HG03520 (cell line): ENCODE data around the gene BBX.

ENCODE experiments used
- ATAC-seq: cut with Tn5 transposase; IDR thresholded peaks from one replicate; pipeline ENCODE4 v1.9.1; 2021; ENCODE audit warnings: mild to moderate bottlenecking, moderate library complexity; ENCODE audit not compliant: unreplicated experiment

The BBX gene

DNA sequence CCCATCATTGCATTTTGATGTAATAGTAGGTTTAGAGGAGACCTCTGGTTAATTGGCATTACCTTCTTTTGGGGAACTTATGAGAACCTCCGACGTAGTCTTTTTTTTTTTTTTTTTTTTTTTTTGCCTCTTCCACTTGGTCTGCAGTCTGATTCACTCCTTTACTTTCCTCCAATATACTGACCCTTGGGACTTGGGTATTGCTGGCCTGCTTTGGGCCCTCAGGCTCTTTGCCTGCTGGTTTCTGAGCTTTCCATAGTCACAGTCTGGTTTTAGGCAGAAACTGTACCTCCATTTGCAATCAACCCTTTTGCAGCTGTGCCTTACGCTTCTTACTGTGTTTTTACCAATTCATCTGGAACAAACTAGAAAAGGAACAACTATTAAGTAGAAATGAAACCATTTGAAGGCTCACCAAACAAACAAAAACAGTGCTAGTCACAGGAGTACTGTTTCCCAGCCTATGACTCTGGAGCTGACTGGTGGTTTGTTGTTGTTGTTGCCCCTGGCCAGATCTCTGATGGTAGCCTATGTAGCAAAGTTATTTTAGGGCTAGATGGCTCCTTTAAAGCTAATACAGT lies 272.8 kb downstream of the BBX start:
- ATAC-seq: no peak

DNA sequence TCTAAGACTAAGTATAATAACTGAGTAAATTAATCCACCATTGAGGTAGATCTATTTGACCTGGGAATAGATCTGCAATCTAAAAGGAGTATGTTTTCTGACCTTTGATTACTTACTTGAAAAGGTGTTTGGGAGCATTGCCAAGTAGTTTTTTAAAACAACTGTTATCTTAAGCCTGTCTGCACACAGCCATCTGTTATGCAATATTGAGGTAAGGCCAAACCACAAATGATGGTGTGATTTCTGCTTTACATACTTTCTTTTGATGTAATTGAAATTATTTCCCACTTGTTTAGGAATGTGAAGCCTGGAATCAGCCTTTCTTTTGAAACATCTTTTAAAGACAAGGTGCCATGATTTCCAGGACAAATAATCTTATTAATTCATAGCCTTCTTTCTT lies 274.0 kb downstream of the BBX start:
- ATAC-seq: no peak

DNA sequence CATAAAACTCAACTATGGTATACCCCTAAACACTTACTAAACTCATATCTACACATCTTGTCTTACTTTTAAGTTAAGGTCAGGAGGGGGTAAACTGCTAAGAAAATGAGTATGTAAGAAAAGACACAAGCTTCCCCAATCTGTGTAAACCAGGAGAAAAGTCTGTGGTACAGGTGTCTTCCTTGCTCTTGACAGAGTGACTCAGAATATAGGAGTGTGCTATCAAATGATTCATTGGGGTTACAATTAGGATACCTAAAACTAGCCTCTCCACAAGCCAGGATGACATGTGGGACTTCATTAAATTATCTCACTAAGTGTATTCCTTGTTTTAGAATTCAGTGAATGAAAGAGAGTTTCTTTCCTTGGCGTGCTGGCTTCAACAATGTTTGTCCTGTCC lies 274.8 kb downstream of the BBX start:
- no peak for ATAC-seq

DNA sequence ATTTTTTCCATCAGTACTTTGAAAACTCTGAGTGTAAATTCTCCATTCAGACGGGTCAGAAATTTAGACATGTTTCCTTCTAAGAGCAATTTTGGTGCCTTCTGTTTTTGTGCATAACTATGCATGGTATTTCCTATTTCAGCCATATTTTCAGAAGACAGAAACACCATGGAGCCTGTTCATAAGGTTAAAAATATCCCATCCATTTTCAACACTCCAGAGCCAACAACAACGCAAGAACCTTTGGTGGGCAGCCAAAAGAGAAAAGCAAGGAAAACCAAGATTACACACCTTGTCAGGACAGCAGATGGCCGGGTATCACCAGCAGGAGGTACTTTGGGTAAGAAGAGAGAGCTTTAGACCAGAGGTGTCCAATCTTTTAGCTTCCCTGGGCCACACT lies 275.6 kb downstream of the BBX start:
- ATAC-seq: no peak

DNA sequence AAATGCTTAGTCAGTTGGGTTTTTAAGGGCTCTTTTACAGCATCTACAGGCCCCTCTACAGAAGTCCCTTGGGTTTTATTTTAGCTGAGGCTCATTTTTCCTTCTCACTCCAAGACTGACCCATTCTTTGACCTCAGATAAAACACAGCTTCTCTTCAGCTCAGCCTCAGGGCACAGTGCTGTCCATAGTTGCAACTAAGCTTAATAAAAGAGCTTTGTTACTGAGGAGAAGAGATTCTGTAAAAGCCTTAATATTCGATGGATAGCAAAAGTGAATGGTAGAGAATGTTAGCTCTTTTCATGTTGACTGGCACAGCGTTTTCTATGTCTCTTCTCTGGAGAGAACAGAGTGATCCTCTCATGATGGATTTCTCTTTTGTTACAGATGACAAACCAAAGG lies 277.9 kb downstream of the BBX start:
- no peak for ATAC-seq

DNA sequence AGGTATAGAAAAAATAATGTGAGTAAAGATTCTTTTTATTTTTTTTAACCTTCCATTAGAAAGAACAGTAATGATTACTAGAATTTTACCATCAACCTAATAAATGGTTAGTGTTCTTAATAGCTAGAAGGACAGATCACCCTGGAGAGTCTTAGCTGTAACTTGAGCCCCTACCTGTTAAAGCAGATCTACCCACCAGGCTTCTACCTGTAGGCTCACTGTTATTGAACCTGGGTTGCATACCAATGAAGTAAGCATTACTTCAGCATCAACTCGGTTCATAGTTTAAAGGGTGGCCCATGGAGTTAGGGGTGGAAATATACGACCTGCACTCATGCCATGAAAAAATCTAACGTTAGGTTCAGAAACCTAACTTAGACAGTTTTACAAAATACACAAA lies 280.4 kb downstream of the BBX start:
- ATAC-seq: no peak

DNA sequence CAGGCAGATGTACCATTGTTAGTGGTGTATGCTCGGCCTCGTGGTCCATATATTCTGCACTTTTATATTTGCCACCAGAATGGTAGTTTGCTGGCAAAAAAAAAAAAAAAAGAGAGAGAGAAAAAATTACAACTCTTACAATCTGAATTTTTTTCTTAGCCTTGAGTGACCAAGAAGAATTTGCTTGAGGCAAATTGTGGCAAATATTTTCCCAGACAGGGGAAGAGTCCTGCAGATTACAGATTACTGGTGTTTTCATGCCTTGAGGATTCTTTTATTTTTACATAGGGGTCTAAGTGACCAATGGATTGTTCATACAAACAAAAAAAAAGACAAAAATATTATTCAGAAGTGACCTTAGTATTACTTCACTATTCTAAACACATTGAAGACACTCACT lies 283.3 kb downstream of the BBX start:
- ATAC-seq: no peak

DNA sequence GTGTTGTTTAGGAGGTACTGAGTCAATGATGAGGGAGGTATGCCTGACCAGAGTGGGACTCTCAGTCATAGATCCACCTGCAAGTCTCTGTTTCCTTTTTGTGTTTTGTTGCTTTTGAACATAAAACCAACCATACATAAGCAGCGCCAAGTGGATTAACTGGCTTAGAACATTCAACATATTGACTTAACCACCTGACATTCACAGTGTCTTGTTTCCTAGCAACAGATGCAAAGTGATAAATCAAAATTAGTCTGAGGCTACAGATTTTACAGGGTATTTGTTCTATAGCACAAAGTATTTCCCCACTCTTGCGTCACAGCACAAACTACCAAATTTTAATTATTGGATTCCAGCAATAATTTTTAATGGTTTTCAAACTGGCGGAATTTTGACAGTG lies 283.8 kb downstream of the BBX start:
- no peak for ATAC-seq

DNA sequence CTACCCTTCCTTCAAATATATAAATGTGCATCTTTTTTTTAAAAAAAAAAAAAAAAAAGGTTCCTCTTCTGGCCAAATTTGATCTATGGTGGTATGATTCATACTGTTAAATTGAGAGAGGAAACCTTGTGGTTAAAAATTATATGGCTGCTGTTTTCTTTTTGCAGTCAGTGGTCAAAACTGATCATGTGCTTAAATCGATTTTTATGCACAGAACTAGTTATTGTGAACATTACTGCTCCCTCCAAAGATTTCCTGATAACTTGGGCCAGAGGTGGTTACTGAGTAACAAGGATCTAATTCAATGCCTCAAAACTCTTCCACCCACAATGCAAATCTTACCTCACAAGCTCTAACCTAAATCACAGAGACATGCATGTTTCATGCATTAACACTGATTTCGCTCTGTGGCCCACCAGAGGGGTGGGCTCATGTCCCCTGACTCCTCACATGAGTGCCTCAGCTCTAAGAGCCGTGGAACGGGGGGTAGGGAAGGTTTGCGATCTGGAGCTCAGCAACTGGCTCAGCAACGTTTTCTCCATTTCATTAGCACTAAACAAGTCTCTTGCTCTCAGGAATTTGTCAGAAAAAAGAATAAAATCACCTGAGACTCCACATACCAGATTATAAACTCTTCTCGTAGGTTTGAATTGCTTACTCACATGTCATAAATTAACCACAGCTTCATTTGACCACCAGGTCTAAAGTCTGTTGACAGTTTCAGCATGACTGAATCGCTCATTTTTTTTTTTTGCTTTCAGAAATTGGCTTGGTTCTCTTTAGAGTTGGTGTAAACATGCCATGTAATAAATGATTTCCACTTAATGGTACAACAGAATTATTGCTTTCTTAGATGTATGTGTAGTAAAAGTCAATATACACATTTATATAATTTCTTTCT lies 287.7 kb downstream of the BBX start:
- peak; percentile 52 for ATAC-seq

DNA sequence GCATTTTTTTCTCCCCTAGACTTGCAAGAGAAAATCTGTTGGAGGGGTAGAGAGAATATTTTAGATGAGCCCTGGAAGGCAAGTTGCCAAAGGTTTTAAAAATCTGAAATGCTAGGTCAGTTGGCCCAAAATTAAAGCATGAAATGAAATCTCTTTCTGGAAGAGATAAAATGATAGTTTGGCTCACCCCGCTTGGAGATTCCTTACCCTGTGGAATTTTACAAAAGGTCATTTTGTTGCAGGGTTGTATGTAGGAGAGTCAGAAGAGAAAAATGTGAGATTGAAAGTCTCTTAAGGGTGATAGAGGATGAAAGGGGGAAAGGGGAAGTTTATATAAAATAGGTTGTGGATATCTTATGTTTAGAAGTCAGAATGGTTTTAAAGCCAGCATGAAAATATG lies 290.3 kb downstream of the BBX start:
- ATAC-seq: no peak

DNA sequence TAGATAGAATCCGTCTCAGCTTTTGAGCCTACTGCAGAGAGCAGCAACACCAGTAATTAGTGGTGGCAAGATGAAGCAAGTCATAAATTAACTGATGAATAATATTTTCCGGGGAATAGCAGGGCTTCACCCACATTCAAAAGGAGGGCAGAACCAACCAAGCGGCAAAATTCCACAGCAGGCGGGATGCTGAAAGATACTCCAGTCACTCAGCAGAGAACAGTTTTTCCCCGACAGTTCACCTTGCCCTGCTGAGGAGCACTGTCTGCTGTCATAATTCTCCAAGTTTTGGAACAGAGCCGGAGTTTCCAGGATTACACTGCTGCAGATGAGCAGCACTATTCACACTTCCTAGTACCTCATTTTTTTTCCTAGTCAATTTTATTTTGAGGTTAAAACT lies 293.3 kb downstream of the BBX start:
- ATAC-seq: no peak

DNA sequence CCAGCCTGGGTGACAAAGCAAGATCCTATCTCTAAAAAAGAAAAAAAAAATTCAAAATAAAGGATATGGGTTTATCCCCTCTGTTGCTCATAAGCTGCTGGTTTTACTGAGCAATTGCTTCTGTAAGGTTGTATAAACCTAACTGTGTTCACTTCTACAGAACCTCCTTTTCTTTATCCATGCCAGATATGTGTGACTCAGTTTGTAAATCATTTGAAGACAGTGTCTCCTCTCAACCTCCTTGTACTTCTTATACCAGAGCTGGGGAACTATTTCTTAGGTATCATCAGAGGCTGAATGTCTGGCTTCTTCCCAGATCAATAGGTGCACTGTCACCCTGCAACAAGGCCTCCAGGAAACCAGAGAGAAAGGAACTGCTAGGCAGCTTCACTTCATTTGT lies 294.3 kb downstream of the BBX start:
- no peak for ATAC-seq

DNA sequence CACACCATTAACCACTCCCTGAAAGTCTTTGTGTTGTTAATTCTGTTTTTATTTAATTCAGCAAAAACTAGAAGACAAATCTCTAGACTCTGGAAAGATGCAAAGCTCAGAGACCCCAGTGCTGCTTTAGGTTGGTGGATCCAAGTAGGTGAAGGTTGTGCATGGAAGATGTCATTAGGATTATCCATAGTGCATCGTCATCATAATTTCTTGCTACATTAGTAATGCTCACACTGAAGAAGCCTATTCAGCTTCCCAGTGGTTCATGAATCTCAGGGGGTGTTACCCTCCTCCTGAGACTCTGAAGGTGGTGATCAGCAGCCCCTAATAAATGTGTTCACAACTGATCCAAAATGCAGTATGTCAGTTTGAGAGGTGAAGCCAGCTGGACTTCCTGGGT lies 295.3 kb downstream of the BBX start:
- ATAC-seq: no peak

DNA sequence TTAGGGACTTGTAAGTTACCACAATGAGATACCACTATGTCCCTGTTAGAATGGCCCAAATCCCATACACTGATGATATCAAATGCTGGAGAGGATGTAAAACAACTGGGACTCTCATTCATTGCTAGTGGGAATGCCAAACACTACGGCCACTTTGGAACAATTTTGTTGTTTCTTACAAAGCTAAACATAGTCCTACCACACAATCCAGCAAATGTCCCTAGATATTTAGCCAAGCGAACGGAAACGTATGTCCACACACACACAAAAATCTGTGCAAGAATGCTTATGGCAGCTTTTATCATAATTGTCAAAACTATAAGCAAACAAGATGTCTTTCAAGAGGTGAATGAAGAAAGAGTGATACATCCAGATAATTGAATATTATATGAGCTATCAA lies 296.9 kb downstream of the BBX start:
- ATAC-seq: no peak

DNA sequence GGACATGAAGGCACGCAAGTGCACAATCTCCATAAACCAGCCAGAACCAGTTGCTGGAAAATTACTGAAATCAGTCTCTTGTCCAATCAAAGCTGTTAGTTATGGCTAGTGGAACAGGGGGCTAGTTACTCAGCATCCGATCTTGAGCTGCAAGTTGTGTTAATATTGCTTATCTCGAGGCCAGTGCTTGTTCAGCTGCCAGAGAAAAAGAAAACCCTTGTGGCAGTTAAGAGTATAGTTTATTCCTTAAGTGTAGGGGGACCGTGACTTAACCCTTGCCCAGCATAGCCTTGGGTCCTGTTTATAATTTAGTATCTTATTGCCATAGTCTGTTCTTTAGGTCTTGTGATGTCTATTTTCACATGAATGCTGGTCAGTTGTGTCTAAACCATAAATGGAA lies 299.5 kb downstream of the BBX start:
- ATAC-seq: no peak

DNA sequence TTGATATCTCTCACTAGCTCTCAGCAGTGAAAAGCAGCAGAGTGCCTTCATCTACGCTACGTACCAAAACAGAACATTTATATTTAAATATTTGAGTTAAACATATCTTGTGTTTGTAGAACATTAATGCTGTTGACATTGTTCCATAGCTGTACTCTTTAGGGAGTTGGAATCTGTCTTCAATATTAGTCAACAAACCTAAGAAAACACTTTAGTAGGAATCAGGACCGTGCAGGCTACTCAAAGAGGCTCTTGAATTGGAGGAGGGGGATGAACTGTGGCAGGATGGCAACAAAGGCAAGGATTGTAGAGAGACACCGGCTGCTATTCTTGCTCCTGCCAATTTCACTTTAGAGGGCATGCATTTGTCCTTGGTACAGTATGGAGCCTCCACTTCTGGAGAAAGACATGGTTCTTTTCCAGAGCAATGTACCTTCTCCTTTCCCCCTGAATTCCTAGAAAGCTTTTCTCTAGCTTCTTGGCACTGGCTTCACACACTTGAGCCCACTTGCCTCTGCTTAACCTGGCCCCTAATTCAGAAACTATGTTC lies 302.1 kb downstream of the BBX start:
- ATAC-seq: no peak

DNA sequence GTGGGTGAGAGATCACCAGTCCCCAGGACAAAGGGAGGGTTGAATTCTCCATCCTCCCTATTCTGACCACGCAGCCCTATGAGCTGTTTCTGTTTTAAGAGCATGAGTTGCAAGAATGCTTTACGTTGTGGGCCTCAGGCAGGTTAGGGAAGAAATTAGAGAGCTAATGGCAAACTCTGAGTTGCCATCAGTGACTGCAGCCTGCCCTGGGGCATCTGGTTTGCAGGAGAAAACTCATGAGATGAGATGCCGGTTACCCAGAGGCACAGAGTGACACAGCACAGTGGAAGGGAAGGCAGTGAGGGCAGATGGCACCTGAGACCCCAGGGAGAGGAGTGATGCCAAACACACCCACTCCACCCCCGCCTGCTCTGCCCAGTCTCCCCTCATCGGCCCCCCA lies 302.8 kb downstream of the BBX start:
- no peak for ATAC-seq

DNA sequence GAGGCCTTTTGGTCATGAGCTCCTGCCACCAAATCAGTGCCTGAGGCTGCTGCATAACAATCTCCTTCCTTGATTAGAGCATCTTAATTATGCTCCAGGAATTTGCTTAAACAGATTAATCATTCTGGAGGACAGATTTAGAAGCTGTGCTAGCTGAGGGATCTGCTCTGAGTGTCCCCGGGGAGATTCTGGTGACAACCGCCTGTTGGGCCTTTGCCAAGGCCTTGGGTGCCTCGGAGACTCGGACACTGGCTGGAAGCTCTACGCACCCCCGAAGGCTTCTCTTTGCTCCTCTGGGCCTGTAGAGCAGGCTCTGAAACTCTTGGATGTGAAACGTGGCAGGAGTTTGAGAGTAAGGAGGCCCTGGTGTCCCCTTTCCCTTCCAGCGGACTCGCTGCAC lies 304.0 kb downstream of the BBX start:
- no peak for ATAC-seq

DNA sequence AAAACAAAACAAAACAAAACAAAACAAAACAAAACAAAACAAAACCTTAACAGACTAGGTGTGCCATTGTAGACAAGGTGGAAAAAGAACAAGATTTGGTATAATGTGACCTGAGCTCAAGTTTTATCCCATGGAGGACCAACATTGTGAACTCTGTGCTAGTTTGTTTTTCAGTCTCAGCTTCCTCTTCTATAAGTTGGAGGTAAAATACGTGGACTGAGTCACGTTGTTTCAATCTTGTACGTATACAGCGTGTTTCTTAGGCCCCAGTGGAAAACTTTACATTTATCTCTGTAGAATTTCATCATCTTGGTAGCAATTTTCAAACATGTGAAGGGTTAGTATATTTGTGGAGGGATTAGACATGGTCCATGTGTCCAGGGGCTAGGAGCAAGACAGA lies 306.4 kb downstream of the BBX start:
- ATAC-seq: no peak

DNA sequence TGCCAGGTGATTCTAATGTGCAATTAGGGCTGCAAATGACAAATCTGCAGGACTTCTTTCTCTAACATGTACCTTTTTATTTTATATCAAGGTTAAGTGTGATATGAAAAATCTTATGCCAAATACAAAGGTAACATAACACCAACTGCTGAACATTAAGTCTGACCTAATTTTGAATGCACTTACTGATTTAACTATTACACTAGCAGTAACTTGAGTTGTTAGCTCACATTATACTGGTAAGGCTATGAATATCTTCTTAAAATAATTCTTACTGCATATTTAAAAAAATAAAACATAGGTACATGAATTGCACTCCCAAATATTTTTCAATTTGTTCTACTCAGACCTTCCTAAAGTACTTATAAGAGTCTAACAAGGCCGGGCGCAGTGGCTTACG lies 308.8 kb downstream of the BBX start:
- no peak for ATAC-seq

DNA sequence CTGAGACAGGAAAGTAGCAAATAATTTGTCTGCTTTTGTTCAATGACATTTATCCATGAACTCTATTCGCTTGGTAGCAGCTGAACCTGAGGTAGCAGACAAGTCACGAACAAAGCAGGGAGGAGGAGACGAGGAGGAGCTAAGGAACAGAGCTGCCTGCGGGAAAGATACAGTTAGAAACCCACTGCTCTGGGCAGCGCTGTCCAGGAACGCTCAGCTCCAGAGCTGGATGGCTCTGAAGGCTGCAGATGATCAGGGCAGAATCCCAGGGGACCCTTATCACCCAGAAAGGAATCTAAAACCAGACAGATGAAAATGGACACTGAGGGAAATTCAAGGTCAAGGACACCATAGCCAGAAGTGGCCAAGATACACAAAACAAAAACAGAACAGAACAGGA lies 310.3 kb downstream of the BBX start:
- ATAC-seq: no peak

DNA sequence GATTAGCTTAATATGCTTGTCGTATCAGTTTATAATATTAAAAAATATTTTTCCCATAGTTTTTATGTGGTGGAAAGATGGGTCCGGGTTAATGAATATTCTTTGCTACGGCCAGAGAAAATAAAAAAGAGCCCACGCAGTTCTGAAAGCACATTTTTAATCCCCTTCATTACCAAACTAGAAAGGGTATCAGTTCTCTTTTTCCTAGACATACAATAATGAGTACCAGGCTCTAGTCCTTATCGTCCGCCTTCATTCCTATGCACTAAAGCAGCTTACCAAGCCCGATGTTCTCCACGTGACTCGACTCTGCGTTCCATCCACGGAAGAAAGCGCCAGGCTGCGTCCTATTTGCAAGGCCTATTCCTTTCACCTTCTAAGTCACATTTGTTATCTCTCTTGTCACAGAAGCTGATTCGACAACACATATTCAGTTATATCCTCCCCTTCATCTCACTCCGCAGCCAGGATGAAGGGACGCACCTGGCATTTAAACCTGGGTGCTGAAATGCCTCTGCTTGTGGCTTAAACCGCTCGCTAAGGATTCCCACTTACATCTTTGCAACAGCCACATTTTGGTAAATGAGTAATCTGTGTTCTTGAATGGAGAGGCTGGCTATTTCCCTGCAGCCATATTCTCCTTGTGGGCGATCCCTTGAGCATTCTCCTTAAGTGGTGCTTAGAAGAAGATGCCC lies 311.1 kb downstream of the BBX start:
- no peak for ATAC-seq
